Measurements from ENCODE around the gene NEK7.

DNA sequence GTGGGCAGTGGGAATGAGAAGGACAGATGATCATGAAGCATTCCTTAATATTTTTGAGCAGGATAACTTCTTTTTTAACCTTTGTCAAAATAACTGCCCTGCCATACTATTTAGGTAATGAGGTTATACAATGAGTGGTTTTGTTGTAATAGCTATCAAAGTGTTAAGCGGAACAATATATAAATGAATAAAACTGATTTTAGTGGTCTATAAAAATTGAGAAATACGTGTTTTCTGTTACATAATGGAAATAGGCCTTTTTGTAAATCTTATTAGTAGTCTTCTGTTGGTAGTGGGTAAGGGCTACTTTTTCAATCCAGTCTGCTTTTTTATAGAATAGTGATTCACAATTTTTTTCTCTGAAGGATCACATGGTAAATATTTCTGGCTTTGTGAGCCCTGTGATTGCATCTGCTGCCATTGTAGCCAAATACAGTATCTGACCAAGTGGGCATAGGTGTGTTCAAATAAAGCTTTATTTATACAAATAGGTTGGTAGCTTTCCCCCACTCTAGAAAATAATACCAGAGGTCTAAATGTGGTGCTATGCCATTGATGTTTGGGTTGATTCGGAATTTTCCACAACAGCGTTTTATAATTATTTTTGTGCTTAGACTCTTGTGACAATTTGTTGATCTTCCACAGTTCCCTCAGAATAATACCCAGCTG, 4.3 kb downstream of the NEK7 start:
- TF ChIP-seq, protein P1, sequence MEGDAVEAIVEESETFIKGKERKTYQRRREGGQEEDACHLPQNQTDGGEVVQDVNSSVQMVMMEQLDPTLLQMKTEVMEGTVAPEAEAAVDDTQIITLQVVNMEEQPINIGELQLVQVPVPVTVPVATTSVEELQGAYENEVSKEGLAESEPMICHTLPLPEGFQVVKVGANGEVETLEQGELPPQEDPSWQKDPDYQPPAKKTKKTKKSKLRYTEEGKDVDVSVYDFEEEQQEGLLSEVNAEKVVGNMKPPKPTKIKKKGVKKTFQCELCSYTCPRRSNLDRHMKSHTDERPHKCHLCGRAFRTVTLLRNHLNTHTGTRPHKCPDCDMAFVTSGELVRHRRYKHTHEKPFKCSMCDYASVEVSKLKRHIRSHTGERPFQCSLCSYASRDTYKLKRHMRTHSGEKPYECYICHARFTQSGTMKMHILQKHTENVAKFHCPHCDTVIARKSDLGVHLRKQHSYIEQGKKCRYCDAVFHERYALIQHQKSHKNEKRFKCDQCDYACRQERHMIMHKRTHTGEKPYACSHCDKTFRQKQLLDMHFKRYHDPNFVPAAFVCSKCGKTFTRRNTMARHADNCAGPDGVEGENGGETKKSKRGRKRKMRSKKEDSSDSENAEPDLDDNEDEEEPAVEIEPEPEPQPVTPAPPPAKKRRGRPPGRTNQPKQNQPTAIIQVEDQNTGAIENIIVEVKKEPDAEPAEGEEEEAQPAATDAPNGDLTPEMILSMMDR (IDR thresholded peaks at IDR 0.05), result no peak
- TF ChIP-seq POLR2A (IDR thresholded peaks at IDR 0.05), result no peak
